Measurements from ENCODE around the gene EPHB2.

GRCh38 chr1:22837332-22837731, 126.7 kb downstream of the EPHB2 start:
- TF ChIP-seq JUNB (IDR thresholded peaks at IDR 0.05) (no peak), POLR2A (IDR thresholded peaks at IDR 0.05; ENCODE audit: low read length) (no peak), CTCF (IDR thresholded peaks at IDR 0.05) (no peak), JUN (IDR thresholded peaks at IDR 0.05) (no peak)
- TF ChIP-seq, protein P1, sequence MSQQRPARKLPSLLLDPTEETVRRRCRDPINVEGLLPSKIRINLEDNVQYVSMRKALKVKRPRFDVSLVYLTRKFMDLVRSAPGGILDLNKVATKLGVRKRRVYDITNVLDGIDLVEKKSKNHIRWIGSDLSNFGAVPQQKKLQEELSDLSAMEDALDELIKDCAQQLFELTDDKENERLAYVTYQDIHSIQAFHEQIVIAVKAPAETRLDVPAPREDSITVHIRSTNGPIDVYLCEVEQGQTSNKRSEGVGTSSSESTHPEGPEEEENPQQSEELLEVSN (IDR thresholded peaks at IDR 0.05; ENCODE audit: borderline replicate concordance, low read depth): no peak
